Upper lobe of right lung (tissue), 1 donor: ENCODE data around the gene CDKN2C. TPM values are rescaled to one million over a fixed set of nuclear protein-coding genes. Genes with fewer than 3 reads are reported as not detected.

Experiments used
- ATAC-seq: fragments of 200-7000 bp; cut with Tn5 transposase; one replicate; pipeline ENCODE4 v1.9.1; 2020; ENCODE audit warnings: mild to moderate bottlenecking, moderate library complexity
- DNase-seq: peaks from one replicate; pipeline ENCODE4 v3.0.0-alpha.2; 2020
- H3K27ac ChIP-seq: fragments of 200-600 bp; one replicate; pipeline ENCODE4 v1.8.0; 2022
- H3K27me3 ChIP-seq: fragments of 200-600 bp; one replicate; pipeline ENCODE4 v1.8.0; 2022; ENCODE audit warnings: mild to moderate bottlenecking
- H3K36me3 ChIP-seq: fragments of 200-600 bp; one replicate; pipeline ENCODE4 v1.8.0; 2022
- H3K4me1 ChIP-seq: fragments of 200-600 bp; one replicate; pipeline ENCODE4 v1.8.0; 2022
- H3K4me3 ChIP-seq: fragments of 200-600 bp; one replicate; pipeline ENCODE4 v1.8.0; 2022; ENCODE audit warnings: mild to moderate bottlenecking
- H3K9me3 ChIP-seq: fragments of 200-600 bp; one replicate; pipeline ENCODE4 v1.8.0; 2022
- intact Hi-C: fragments of 100-400 bp; cut with DNase I; formaldehyde crosslinking; loops from one replicate; pipeline ENCODE4 v1.11.0; 2022
- total RNA-seq: library from RNA; stranded (reverse); fragmentation: NEBNext Ultra II Directional; extraction: Animal tissue kit (Norgen Biotek cat#: 25700); gene quantifications from one replicate; pipeline ENCODE4 v1.2.1, GENCODE V29; 2021
- TF ChIP-seq, protein P1 (sequence below): fragments of 200-600 bp; IDR thresholded peaks from one replicate; pipeline ENCODE4 v1.8.0; 2022; ENCODE audit warnings: antibody characterized with exemption
- donor health status: DM: no; HTN: yes; CAD: no; lungs with severe emphysema.

Gene CDKN2C
- total RNA-seq, 1 donor from 2014 or later, result 9.6 TPM

DNA sequence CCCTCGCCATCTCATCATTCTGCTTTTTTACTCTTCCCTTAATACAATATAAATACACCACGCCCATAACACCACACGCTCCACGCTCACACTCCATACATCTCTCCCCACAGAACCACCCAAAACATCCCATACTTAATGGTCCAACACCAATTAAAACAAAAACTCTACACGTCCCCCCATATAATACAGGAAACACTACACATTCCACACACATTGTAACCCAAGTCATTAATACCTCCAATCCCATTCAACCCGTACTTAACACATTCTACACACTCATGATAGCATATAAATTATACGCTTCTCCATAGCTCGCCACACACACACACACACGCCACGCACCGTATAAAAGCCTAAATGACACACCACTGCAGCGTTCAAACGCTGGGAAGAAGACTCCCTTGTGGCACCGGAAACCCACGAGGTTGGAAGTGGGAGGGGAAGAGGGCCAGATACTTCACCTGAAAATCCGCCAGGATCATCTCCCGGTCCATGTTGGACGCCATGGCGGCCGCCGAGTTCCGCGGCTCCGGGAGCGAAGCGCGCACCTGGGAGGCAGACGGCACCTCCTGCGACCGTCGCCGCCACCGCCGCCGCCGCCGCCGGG lies 10.6 kb upstream of the CDKN2C start:
- intact Hi-C loops, result no loop called here
- no peaks in the 10 kb centered on the region for H3K9me3 ChIP-seq
- H3K36me3 ChIP-seq, result no peaks in the 10 kb centered on the region
- H3K27me3 ChIP-seq, result no peaks in the 10 kb centered on the region
- H3K4me1 ChIP-seq, result peaks cover 20% of the 10 kb centered on the region
- peak overlapping the region; percentile 81 for H3K27ac ChIP-seq
- no peak for DNase-seq
- TF ChIP-seq, protein P1, sequence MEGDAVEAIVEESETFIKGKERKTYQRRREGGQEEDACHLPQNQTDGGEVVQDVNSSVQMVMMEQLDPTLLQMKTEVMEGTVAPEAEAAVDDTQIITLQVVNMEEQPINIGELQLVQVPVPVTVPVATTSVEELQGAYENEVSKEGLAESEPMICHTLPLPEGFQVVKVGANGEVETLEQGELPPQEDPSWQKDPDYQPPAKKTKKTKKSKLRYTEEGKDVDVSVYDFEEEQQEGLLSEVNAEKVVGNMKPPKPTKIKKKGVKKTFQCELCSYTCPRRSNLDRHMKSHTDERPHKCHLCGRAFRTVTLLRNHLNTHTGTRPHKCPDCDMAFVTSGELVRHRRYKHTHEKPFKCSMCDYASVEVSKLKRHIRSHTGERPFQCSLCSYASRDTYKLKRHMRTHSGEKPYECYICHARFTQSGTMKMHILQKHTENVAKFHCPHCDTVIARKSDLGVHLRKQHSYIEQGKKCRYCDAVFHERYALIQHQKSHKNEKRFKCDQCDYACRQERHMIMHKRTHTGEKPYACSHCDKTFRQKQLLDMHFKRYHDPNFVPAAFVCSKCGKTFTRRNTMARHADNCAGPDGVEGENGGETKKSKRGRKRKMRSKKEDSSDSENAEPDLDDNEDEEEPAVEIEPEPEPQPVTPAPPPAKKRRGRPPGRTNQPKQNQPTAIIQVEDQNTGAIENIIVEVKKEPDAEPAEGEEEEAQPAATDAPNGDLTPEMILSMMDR, result no peak
- peak overlapping the region; percentile 77 for H3K4me3 ChIP-seq
- ATAC-seq, result peak; percentile 2

DNA sequence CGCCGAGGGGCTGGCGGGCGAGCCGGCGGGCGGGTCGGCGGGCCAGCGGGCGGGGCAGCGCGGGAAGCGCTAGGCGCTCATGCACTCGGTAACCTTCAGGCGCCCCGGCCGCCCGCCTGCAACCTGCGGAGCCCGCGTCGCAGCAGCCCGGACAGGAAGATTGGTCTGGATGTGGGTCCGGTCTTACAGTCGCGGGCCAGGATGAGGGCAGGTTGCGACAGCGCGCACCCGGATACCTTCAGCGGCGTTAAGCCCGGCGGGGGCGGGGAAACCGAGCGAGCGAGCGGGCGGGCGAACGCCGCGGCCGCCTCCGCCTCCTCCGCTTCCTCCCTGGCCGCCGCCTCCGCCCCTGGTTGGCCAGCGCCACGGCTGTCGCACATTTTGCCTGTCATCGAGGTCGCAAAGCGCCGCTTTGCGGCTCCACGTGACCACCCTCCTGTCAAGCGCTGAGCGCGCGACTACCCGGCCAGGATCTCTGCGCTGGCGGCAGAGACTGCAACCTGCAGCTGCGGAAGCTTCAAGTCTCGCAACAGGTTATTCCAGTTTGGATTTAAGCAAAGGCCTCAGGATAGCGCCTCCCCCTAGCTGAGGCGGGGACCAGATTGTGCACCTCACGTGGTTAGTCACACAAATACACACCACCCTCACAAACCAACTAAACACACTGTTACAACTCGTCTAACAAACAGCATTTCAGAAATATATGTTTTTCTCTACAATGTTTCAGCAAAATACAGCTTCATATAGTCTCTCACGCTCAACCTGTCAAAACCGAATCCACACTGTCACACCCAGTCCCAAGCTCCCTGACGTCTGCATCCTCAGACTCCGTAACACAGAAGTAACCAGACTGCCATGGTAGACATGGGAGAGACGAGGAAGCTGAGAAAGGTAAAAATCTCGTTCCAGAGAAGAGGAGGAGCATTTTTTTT lies 9.9 kb upstream of the CDKN2C start, which contains the start of gene FAF1:
FAF1 (minus strand) TSS at position 355 of the 932 bp plus-strand sequence. CDS start 456 bp downstream, outside the sequence.
- TF ChIP-seq, protein P1, result peak; percentile 28
- H3K4me1 ChIP-seq, result peaks cover 20% of the 10 kb centered on the region
- ATAC-seq (peak; percentile 99), DNase-seq (peak; percentile 99)
- no peaks in the 10 kb centered on the region for H3K9me3 ChIP-seq
- H3K36me3 ChIP-seq, result no peaks in the 10 kb centered on the region
- intact Hi-C loops, result no loop called here
- H3K4me3 ChIP-seq, result peak within 1 kb of the TSS; percentile 77
- H3K27me3 ChIP-seq, result no peaks in the 10 kb centered on the region
- peak within 1 kb of the TSS; percentile 81 for H3K27ac ChIP-seq

DNA sequence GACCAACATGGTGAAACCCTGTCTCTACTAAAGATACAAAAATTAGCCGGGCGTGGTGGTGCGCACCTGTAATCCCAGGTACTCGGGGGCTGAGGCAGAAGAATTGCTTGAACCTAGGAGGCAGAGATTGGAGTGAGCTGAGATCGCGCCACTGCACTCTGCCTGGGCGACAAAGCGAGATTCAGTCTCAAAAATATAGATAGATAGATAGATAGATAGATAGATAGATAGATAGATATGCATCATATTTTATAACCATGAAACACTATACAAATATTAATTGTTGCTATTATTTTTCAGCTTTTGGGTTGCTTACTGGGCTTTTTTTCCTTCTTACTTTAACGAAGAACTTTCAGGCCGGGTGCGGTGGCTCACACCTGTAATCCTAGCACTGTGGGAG lies 5.2 kb upstream of the CDKN2C start:
- DNase-seq (no peak), ATAC-seq (no peak)
- H3K36me3 ChIP-seq, result no peaks in the 10 kb centered on the region
- no peaks in the 10 kb centered on the region for H3K9me3 ChIP-seq
- no peak overlapping the region for H3K27ac ChIP-seq
- intact Hi-C loops, result no loop called here
- TF ChIP-seq, protein P1, result no peak
- peaks cover 8% of the 10 kb centered on the region for H3K4me1 ChIP-seq
- H3K27me3 ChIP-seq, result no peaks in the 10 kb centered on the region
- H3K4me3 ChIP-seq, result no peak overlapping the region

DNA sequence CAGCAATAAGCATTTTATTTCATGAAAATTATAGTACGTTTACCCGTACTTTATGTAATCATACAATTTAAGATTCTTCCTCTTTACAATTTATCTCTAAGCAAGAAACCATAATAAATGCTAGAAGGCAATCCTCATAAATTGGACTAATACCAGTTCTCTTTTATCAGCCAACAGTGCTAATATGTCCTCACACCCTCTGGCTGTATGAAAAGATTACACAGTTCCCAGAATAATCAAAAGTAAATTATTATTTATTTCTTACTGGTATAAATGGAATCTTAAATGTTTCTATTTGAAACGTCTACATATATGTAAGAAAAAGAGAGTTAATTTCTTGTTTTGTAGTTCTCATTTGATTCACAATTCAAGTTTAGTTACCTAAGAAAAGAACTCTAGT lies 3.1 kb upstream of the CDKN2C start:
- H3K4me1 ChIP-seq, result no peaks in the 10 kb centered on the region
- H3K36me3 ChIP-seq, result no peaks in the 10 kb centered on the region
- DNase-seq (no peak), ATAC-seq (no peak)
- no peaks in the 10 kb centered on the region for H3K9me3 ChIP-seq
- intact Hi-C loops, result no loop called here
- TF ChIP-seq, protein P1, result no peak
- peak overlapping the region; percentile 73 for H3K4me3 ChIP-seq
- peaks cover 7% of the 10 kb centered on the region for H3K27me3 ChIP-seq
- H3K27ac ChIP-seq, result peak overlapping the region; percentile 94

DNA sequence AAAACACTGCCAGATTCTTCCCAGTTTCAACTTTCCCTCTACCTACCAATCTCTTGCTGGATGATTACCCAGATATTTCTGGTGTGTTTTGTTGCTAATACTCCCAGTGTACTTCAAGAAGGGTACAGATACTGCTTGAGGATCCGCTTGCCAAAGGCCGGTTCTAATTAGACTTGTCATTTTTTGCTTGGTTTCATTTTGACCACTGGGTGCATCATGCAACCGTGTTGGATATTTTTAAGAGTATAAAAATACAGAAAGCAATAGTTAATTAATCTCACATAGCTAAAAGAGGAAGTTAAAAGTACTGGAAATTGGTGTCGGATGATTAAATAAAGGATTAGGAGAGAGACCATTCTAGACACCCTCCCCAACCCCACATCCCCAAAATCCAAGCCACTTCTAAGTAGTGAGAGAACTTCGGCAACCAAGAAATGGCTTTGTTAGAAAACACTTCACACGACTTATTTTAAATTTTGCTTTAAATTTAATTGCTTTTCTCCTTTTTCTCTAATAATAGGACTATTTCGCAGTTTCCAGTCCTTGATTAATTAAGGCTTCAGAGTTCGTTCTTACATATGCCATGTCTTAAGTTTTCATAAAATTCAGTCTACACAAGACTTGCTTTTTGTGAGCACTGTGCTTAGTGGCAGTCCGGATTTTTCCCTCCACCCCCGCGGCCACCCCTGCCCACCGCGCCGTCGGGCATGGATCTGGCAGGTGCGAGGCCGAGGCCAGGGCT lies 2.5 kb upstream of the CDKN2C start:
- ATAC-seq (no peak), DNase-seq (no peak)
- Histone ChIP-seq H3K36me3 (no peaks in the 10 kb centered on the region), H3K27ac (peak overlapping the region; percentile 94), H3K4me3 (peak overlapping the region; percentile 73), H3K9me3 (no peaks in the 10 kb centered on the region), H3K4me1 (no peaks in the 10 kb centered on the region), H3K27me3 (peaks cover 7% of the 10 kb centered on the region)
- intact Hi-C loops, result no loop called here
- TF ChIP-seq, protein P1, result no peak
